NCI-H510A (cell line): Measurements from ENCODE around the gene GCNT1.

Experiments used
- DNase-seq: peaks from one replicate; lab custom pipeline; 2025; lab: John Stamatoyannopoulos, UW

Gene GCNT1

DNA sequence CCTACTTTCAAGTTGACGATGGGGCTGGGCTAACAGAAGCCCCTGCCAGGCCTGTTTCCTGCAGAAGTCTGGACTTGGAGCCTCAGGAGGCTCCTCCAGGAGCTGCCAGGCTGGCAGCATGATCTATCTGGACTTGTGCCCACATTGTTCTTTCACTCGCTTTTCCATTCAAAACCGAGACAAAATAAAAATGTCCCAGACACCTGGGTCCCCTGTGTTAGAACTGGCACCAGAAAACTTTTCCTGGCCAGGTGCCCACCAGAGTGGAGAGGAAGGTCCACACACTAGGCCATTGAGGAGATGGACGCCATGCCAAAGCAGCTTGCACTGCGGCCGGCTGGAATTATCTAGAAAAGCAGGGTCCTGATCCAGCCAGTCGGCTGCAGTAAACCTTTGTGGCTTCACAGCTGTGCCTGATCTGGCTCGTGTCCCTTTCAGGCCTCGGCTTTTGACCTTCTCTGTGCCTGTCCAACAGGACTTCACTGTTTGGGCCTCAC lies 78.2 kb downstream of the GCNT1 start:
- no peak for DNase-seq

DNA sequence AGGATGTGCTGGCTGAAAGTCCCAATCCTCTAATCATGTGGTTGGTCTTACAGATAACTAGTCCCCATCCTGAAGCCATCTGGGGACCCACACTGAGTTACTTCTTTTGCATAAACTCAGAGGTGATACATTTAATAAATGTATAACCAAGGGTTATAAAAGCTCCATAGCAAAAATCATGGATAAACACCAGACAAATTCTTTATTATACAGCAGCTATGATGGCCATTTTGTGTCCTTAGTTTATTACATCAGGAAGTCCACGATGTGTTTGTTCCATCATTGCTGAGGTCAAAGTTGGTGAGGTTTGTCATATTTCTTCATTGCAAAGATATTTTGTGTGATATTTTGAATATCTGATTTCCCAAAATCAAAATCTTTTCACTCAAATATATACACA lies 80.2 kb downstream of the GCNT1 start:
- DNase-seq = no peak

- no peak for DNase-seq
These were observed 83.4 kb downstream of the GCNT1 start for GRCh38 chr9:76542360-76542759.

DNA sequence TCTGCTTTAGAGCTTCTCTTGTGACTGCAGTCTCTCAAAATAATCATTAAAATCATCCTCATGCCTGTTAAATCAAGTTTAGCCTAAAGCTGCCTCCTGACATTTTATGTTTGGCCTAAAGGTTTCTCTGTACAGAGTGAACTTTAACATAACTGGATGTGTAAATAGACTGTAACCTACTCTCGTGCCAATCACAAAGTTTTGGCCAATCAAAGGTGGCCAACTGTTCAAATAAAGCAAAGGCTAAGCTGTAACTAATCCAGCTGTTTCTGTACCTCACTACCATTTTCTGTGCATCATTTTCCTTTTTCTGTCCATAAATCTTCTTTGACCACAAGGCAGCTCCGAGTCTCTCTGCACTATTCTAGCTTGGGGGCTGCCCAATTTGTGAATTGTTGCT lies 86.2 kb downstream of the GCNT1 start:
- no peak for DNase-seq

DNA sequence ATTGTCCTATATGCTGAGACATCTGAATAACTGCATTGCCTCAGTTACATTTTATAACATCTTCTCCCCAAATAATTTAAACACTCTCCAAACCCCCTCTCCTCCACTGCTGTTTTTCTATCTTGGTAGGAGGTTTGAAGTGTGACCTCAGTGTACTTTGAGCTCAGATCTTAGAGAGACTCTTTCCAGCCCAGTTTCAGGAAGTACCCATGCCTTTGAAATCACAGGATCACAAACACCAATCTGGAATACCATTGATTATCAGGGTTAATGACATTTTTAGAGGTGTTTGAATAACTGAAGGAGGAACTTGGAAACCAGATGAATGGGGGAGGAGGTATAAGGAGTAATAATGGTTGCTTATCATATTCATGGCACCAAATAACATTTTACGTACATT lies 93.2 kb downstream of the GCNT1 start:
- DNase-seq = no peak

- no peak for DNase-seq
These were observed 93.9 kb downstream of the GCNT1 start for GRCh38 chr9:76552751-76553455.

DNA sequence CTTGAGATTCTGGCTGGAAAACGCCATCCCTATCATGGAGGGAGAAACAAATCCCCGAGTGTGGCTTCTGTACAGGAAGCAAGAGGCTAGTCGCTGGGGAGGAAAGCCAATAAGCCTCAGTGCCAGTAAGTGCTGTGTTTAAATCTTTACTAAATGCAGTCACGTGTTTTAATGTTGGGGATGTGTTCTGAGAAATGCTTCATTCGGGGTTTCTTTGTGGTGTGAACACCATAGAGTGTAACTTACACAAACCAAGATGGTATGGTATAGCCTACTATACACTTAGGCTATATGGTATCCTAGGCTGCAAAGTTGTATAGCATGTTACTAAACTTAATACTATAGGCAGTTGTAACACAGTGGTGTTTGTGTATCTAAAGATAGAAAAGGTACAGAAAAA lies 94.7 kb downstream of the GCNT1 start:
- DNase-seq = no peak
